ENCODE results near the gene RPS3. TPM values are rescaled to one million over a fixed set of nuclear protein-coding genes. Genes with fewer than 3 reads are reported as not detected.

RPS3 gene
- total and polyA plus RNA-seq, 4 donors: 1,036 to 2,813 (median 2,148) TPM

- Histone ChIP-seq H3K36me3 (ENCODE audit: control insufficient read depth in 4 of 4, insufficient read depth in 4 of 4, low read length in 4 of 4) (peaks cover 0 to 2% (median 0%) of the 10 kb centered on the region in 4 donors), H3K27me3 (ENCODE audit: control insufficient read depth in 3 of 3, insufficient read depth in 3 of 3, low read length in 2 of 3) (no peaks in the 10 kb centered on the region), H3K9ac (ENCODE audit: insufficient read depth in 1 of 2, low read length in 2 of 2) (no peak overlapping the region), H3K4me3 (no peak overlapping the region), H3K27ac (ENCODE audit: low read depth in 1 of 2, low read length in 1 of 2) (no peak overlapping the region), H3K9me3 (ENCODE audit: control insufficient read depth in 4 of 4, insufficient read depth in 3 of 4, low read length in 3 of 4) (no peaks in the 10 kb centered on the region), H3K4me1 (ENCODE audit: control insufficient read depth in 5 of 5, insufficient read depth in 5 of 5, low read length in 5 of 5) (peaks cover 0 to 8% (median 0%) of the 10 kb centered on the region in 5 donors)
- DNase-seq (no peak), ATAC-seq (ENCODE audit: insufficient read depth, low FRiP score) (no peak)
- 74 to 77% methylated on average over 14 of the region's 14 CpGs for WGBS, 2 donors
- TF ChIP-seq CTCF (IDR thresholded peaks at IDR 0.05; ENCODE audit: control extremely low read depth, extremely low read depth): no peak
Observed at GRCh38 chr11:75439026-75439425, 39.7 kb downstream of the RPS3 start.

- H3K4me3 ChIP-seq: no peak overlapping the region
- H3K9ac ChIP-seq (ENCODE audit: insufficient read depth in 1 of 2, low read length in 2 of 2): no peak overlapping the region
- H3K27me3 ChIP-seq (ENCODE audit: control insufficient read depth in 3 of 3, insufficient read depth in 3 of 3, low read length in 2 of 3): no peaks in the 10 kb centered on the region
- peaks cover 0 to 8% (median 0%) of the 10 kb centered on the region in 5 donors for H3K4me1 ChIP-seq (ENCODE audit: control insufficient read depth in 5 of 5, insufficient read depth in 5 of 5, low read length in 5 of 5)
- peaks cover 0 to 2% (median 0%) of the 10 kb centered on the region in 4 donors for H3K36me3 ChIP-seq (ENCODE audit: control insufficient read depth in 4 of 4, insufficient read depth in 4 of 4, low read length in 4 of 4)
- 87 to 88% methylated on average over 13 of the region's 13 CpGs for WGBS, 2 donors
- H3K9me3 ChIP-seq (ENCODE audit: control insufficient read depth in 4 of 4, insufficient read depth in 3 of 4, low read length in 3 of 4): no peaks in the 10 kb centered on the region
- no peak overlapping the region for H3K27ac ChIP-seq (ENCODE audit: low read depth in 1 of 2, low read length in 1 of 2)
- no peak for ATAC-seq (ENCODE audit: insufficient read depth, low FRiP score)
- DNase-seq: no peak
- TF ChIP-seq CTCF (IDR thresholded peaks at IDR 0.05; ENCODE audit: control extremely low read depth, extremely low read depth): no peak
Observed at GRCh38 chr11:75439495-75440120, 40.3 kb downstream of the RPS3 start.

- ATAC-seq (ENCODE audit: insufficient read depth, low FRiP score) (no peak), DNase-seq (no peak)
- no peaks in the 10 kb centered on the region for H3K9me3 ChIP-seq (ENCODE audit: control insufficient read depth in 4 of 4, insufficient read depth in 3 of 4, low read length in 3 of 4)
- H3K27ac ChIP-seq (ENCODE audit: low read depth in 1 of 2, low read length in 1 of 2): no peak overlapping the region
- TF ChIP-seq CTCF (IDR thresholded peaks at IDR 0.05; ENCODE audit: control extremely low read depth, extremely low read depth): no peak
- 85 to 94% methylated on average over 25 to 27 of the region's 27 CpGs for WGBS, 2 donors
- peak overlapping the region in 1 of 2 donors; percentile 11 for H3K9ac ChIP-seq (ENCODE audit: insufficient read depth in 1 of 2, low read length in 2 of 2)
- no peaks in the 10 kb centered on the region for H3K27me3 ChIP-seq (ENCODE audit: control insufficient read depth in 3 of 3, insufficient read depth in 3 of 3, low read length in 2 of 3)
- peaks cover 0 to 2% (median 0%) of the 10 kb centered on the region in 4 donors for H3K36me3 ChIP-seq (ENCODE audit: control insufficient read depth in 4 of 4, insufficient read depth in 4 of 4, low read length in 4 of 4)
- no peak overlapping the region for H3K4me3 ChIP-seq
- peaks cover 0 to 8% (median 0%) of the 10 kb centered on the region in 5 donors for H3K4me1 ChIP-seq (ENCODE audit: control insufficient read depth in 5 of 5, insufficient read depth in 5 of 5, low read length in 5 of 5)
Observed at GRCh38 chr11:75440960-75441803, 41.9 kb downstream of the RPS3 start.

Measured in lung (tissue), 12 donors.